HFF-Myc (cell line): ENCODE results near the gene CYB5R3.

ENCODE experiments used
- DNase-seq: peaks from one replicate; pipeline ENCODE4 v3.0.0-alpha.2; 2011; ENCODE audit warnings: low read depth; ENCODE audit errors: extremely low read depth
- H3K4me3 ChIP-seq: replicated peaks from 2 replicates; pipeline ENCODE4 v1.5.1; 2011; ENCODE audit warnings: low read depth, mild to moderate bottlenecking, control low read depth, low read length
- CTCF ChIP-seq: IDR thresholded peaks from 2 replicates; pipeline ENCODE4 v1.5.1; 2012; ENCODE audit warnings: mild to moderate bottlenecking, low read depth, low read length, control low read depth; ENCODE audit errors: missing control alignments

Gene CYB5R3

GRCh38 chr22:42627981-42628380, 21.2 kb downstream of the CYB5R3 start:
- DNase-seq = no peak
- TF ChIP-seq CTCF = no peak
- H3K4me3 ChIP-seq = no peak overlapping the region

DNA sequence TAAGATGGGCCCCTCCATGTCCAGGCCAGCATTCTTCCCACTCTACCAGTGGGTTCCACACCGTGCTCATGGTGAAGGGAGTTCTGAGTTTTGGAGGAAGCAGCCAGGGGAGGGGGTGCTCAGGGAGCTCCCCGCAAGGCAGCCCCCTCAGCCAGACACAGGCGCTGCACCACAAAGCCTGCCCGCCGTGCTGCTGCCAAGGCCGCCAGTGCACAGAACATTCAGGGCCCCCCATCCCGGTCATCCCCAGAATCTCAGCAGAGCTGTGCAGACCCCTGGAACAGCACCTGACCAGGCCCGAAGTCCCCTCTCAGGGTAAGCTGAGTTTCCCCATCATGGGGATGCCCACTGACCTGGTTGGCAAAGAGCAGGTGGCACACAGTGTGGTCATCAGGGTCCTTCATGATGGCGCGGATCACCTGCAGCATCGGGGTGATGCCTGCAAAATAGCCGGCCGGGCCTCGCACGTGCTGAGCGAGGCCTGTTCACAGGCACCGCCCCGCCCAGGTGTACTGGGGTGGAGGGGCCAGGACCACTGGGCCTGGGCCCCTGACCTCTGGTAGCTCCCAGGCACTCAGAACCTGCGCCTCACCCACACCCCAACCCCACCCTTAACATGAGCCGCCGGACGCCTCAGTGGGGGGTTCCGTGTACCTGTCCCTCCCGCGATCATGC, 22.1 kb downstream of the CYB5R3 start:
- no peak for DNase-seq
- TF ChIP-seq CTCF = no peak
- no peak overlapping the region for H3K4me3 ChIP-seq

GRCh38 chr22:42626431-42626830, 22.8 kb downstream of the CYB5R3 start:
- no peak for DNase-seq
- TF ChIP-seq CTCF = no peak

GRCh38 chr22:42625416-42625815, 23.8 kb downstream of the CYB5R3 start:
- H3K4me3 ChIP-seq = no peak overlapping the region
- TF ChIP-seq CTCF = no peak
- DNase-seq = no peak

More at GRCh38 chr22:42626431-42626830, 22.8 kb downstream of the CYB5R3 start:
- H3K4me3 ChIP-seq = no peak overlapping the region

DNA sequence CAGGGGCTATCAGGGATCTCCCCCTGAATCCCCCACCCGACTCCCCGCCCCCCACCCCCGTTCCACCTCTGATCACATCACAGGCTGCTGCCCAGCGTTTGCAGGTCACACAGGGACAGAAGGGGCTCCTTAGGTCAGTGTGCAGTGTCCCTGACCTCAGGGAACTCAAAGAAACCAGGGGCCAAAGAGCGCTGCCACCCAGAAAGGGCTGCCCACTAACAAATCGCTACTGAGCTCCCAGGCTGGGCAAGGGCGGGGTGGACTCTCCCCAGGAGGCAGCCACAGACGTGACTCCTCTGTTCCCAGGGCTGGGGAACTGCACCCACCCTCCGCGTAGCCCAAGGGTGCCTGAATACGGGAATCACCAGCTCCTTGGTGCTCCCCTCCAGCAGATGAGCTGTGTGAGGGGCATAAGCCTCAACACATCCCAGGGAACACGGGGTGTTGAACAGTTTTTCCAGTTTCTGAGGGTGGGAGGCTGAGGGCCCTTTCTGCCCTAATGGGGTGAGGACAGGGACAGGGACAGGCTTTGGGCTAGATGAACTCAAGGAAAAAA, 24.6 kb downstream of the CYB5R3 start:
- H3K4me3 ChIP-seq = no peak overlapping the region
- no peak for DNase-seq
- TF ChIP-seq CTCF = no peak

- TF ChIP-seq CTCF = no peak
- H3K4me3 ChIP-seq = no peak overlapping the region
- no peak for DNase-seq
These were observed 25.3 kb downstream of the CYB5R3 start for GRCh38 chr22:42623756-42624441.
